Testis (tissue), 2 donors: Measurements from ENCODE around the gene TMEM52.

Experiments used
- POLR2A ChIP-seq: fragments of 450-650 bp; IDR thresholded peaks from one replicate; pipeline ENCODE4 v1.6.1; 2017; ENCODE audit warnings: antibody characterized with exemption, mild to moderate bottlenecking, moderate library complexity
- TF ChIP-seq, protein P1 (sequence below), 3 experiments: fragments of 450-650 bp in 2 of 3; fragments of 200-600 bp in 1 of 3; sonication (generic) in 1 of 3; IDR thresholded peaks; one replicate each; pipeline ENCODE4 v1.5.1; 2016 to 2019; ENCODE audit warnings: antibody characterized with exemption in 3 of 3, mild to moderate bottlenecking in 2 of 3, moderate library complexity in 1 of 3

- no peak for TF ChIP-seq POLR2A
- TF ChIP-seq, protein P1, sequence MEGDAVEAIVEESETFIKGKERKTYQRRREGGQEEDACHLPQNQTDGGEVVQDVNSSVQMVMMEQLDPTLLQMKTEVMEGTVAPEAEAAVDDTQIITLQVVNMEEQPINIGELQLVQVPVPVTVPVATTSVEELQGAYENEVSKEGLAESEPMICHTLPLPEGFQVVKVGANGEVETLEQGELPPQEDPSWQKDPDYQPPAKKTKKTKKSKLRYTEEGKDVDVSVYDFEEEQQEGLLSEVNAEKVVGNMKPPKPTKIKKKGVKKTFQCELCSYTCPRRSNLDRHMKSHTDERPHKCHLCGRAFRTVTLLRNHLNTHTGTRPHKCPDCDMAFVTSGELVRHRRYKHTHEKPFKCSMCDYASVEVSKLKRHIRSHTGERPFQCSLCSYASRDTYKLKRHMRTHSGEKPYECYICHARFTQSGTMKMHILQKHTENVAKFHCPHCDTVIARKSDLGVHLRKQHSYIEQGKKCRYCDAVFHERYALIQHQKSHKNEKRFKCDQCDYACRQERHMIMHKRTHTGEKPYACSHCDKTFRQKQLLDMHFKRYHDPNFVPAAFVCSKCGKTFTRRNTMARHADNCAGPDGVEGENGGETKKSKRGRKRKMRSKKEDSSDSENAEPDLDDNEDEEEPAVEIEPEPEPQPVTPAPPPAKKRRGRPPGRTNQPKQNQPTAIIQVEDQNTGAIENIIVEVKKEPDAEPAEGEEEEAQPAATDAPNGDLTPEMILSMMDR (IDR thresholded peaks at IDR 0.05) = no peak
Measured at GRCh38 chr1:1917304-1917976, 1.6 kb downstream of the TMEM52 start.
